Spleen (tissue), 7 donors: Measurements from ENCODE around the gene FADS1.

Experiments used
- CTCF ChIP-seq, 11 experiments: fragments of 200-600 bp in 7 of 11; fragments of 450-650 bp in 4 of 11; sonication (generic) in 4 of 11; IDR thresholded peaks in 8 of 11; conservative IDR thresholded peaks in 3 of 11; 1 replicate in 7 of 11; 2 replicates in 4 of 11; pipeline versions ENCODE4 v1.4.0 to v1.8.0; 2016 to 2021; ENCODE audit warnings: antibody characterized with exemption in 11 of 11, inconsistent platforms in 4 of 11, mild to moderate bottlenecking in 1 of 11
- POLR2A ChIP-seq, 3 donors: fragments of 450-650 bp; IDR thresholded peaks; one replicate each; pipeline ENCODE4 v1.5.1; 2017; ENCODE audit warnings: antibody characterized with exemption in 3 of 3, mild to moderate bottlenecking in 1 of 3
- POLR2AphosphoS5 ChIP-seq, 3 donors: sonication (generic); formaldehyde crosslinking; IDR thresholded peaks; one replicate each; pipeline ENCODE4 v1.5.1; 2017; ENCODE audit warnings: antibody characterized with exemption in 3 of 3
- donor health status: DM: no; HTN: no; CAD: no; lungs with moderate emphysema.
- donor health status: DM: no; HTN: no; CAD: no.
- donor health status: DM: no; HTN: no; CAD: no.

- no peak for TF ChIP-seq POLR2AphosphoS5 (IDR thresholded peaks at IDR 0.05)
- no peak for TF ChIP-seq CTCF (IDR thresholded peaks at IDR 0.05 in 8 of 11, conservative IDR thresholded peaks at IDR 0.05 in 3 of 11)
- no peak for TF ChIP-seq POLR2A (IDR thresholded peaks at IDR 0.05)
Observed at GRCh38 chr11:61837411-61838005, 20.7 kb upstream of the FADS1 start.
